Bone marrow (tissue), 2 donors: ENCODE results near the gene WFDC12.

Experiments used
- DNase-seq, 2 donors: peaks; one replicate each; lab custom pipeline; 2025; lab: John Stamatoyannopoulos, UW

WFDC12 gene

DNA sequence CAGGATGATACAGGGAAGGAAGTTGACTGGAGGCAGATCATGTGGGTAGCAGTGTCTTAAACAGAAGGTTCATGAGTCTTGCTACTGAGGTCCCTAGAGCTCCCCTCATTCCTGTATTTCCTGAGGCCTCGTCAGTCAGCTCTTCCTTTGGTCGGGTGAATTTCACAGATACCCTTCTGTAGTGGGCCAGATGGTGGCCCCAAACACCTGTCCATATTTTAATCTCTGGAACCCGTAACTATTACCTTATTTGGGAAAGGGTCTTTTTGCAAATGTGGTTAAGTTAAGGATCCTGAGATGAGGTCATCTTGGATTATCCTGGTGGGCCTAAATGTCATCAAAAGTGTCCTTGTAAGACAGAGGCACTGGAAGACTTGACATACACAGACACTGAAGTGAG, 32.9 kb downstream of the WFDC12 start:
- DNase-seq: no peak

DNA sequence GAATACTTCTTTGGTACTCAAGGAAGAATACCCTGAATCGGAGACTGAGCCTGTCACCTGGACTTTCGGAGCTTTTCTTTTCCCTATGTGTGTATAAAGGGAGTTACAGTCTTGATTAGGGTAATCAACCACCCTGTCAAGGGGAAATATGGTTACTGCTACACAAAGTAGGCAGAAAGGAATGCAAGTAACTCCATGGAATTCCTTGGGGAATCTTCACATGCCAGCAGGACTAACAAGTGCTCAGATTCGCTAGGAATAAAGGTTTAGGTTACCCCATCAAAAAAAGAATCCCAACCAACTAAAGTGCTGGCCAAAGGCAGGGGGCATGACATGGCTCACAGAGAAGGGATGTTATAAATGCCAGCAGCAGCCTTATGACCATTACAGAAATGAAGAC, 33.8 kb downstream of the WFDC12 start:
- no peak for DNase-seq

DNA sequence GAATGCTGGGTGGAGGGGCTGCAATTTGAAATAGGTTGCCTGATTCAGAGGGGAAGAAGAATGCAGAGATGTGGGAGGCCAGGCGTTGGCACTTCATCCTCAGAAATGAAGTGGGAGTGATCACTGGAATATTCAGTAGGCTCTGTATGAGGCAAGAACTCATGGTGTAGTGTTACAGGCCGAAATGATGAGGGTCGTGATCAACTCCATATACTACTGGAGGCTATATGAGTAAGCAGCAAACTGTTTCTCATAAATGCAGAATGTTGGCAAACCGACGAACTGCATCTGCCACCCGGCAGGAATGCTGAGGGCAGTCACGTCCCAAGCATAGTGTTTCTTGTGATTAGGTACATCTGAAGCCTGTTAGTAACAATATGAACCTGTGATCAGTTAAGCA, 36.0 kb downstream of the WFDC12 start:
- DNase-seq: no peak

DNA sequence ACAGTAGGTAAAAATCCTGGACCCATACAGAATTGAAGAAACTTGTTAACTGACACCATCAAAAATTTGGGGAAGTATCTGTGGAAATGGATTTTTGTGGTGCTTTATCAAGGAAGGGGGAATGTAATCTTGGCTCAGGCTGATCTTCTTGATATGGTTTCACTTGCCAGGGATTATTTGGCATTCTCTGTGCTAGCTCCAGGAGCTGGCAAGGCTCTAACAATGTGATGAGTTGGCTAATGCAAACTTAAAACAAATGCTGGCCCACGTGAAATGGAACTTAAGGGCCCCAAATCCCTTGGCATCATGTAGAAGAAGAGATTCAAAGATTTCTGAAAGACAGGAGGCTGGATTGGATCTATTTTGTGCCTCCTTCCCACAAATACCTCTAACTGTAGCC, 36.5 kb downstream of the WFDC12 start:
- DNase-seq: no peak

DNA sequence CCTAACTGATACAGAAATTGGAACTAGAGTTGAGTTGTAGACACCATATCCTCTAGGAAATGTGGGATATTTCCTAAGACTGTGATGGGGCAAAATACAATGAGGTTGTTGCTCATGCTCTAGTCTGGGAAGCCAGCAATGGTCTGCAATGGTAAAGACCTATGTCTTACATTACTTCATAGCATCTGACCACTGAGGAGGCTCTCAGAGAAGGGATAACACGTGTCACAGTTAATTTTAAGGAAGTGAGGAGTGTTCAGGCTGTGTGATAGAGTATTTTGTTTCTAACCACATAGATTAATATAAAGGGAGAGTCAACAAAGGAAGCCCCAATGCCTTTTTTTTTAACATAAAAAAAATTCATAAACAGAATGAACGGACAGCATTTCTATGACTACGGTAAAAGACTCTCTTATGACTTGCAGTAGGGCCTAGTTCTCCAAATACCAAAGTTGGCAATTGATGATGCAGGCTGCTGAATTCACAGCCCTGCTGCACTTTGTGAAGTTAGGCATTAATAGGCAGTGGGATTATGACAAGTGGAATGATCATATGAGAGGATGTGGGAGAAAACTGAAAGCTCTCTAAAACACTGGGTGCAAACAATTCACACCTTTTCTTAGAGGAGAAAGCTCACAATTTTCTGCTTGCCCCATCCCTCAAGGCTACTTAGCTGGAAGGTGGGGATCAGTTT, 37.0 kb downstream of the WFDC12 start:
- DNase-seq: no peak

DNA sequence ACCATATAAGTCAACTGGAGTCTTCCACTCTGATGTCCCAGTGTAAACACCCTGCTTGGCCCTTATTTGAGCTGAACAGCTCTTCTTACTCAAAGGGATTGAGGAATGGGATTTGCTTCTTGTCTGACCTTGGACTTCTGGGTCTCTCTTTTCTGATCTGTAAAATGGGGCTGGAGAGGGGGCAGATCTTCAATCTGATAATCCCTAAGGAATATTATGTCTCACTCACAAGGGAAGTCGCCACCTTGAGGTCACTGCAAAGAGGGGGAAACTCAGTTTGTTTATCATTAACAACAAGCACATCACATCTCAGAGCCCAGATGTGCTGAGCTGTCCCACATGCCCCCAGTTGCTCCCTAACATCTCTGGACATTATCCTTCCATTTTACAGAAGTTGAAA, 38.4 kb downstream of the WFDC12 start:
- no peak for DNase-seq

DNA sequence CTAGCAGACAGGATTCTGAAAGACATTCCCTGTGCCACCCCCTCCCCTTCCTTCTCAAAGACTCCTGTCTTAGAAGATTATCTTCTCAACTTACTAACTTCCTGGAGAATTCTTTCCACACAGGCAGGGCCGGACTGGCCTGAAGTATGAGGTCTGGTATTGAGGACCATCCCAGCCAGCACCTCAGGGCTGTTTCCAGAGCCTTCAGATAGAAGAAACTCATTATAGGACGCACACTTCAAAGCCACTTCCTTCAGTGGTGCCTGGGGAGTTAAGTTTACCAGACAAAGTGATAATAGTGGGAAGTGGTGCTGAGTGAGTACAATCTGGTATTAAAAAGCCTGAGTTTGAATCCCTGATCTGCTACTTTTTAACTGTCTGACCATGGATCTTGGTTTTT, 39.0 kb downstream of the WFDC12 start:
- no peak for DNase-seq

DNA sequence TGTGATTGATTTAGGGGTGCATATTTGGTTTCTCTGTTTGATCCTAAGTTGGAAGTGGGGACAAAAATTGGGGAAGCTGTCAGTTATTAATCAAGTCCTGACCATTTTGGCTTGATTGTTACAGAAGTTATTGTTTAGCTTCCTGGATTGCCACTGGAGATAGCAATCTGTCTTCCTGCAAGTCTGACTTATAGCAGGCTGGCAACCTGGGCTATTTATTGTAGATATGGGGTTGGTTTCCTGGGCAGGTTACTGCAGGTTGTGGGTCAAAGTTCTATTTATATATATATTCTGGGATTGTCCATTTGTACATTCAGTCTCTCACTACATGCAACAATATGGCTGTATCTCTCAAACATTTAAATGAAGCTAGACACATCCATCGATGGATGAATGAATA, 41.1 kb downstream of the WFDC12 start:
- no peak for DNase-seq

DNA sequence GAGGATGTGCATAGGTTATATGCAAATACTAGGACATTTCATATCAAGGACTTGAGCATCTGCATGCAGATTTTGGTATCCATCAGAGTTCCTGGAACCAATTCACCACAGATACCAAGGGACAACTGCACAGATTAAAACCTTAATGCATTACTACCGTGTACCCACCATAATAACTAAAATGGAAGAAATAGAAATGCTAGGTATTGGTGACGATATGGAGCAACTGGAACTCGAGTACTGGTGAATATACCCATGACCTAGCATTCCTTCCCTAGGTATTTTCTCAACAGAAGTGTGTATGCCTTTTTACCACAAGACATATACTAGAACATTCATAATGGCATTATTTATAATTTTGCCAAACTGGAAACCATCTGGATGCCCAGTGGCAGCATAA, 41.8 kb downstream of the WFDC12 start:
- DNase-seq: no peak

DNA sequence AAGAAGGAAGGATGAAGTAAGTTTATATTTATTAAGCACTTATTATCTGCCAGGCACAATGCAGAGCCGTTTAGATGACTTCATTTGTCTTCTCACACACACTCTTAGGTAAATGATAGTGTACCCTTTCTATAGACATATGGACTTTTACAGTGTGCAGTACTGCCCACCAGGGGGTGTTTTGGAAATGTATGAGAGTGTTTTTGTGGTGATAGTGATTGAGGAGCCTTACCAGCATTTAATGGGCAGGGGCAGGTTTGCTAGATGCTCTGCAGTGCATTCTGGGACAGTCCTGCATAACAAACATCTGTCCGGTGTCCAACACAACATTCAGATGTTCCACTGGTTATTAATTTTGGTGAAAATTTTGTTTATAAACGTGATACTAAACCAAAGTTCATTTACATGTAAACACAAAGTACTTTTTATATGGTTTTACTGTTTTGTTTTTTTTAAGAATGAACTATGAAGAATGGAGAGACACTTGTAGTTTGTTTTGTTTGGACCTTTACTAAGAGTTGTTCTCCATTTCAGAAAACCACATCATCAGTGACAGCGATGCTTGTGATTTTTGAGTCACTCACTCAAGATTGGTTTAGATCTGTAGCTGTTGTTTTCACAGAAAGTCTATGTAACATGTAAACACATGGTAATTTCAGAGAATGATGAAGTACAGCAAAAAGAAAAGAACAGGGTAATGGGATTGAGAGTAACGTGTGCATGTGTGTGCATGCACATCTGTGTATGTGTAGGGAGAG, 43.2 kb downstream of the WFDC12 start:
- DNase-seq: no peak

DNA sequence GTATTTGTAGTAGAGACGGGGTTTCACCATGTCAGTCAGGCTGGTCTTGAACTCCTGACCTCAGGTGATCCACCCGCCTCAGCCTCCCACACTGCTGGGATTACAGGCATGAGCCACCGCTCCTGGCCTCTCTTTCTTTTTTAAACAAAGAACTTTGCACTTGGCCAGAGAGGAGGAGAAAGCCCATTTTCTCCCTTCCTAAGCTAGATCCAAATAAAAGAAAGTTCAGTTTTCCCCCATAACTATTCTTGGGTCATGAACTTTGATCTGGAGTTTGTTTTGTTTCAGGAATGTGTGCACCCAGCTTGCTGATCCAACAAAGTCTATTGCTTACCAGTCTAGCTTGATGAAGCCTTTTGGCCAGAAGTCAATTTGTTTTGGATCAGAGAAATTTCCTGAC, 46.7 kb downstream of the WFDC12 start:
- DNase-seq: no peak
